PC-3 (cell line): ENCODE results near the gene CREBRF.

Experiments used
- EZH2 ChIP-seq: fragments of 300-600 bp; sonication (generic); IDR thresholded peaks from one replicate; pipeline ENCODE4 v1.6.1; 2017; ENCODE audit warnings: antibody characterized with exemption, mild to moderate bottlenecking, low read length; ENCODE audit not compliant: unreplicated experiment
- EZH2phosphoT487 ChIP-seq: fragments of 300-600 bp; sonication (generic); IDR thresholded peaks from 2 replicates; pipeline ENCODE4 v1.6.1; 2018; ENCODE audit warnings: mild to moderate bottlenecking, antibody characterized with exemption, low read length, borderline replicate concordance
- TF ChIP-seq, protein P1 (sequence below): fragments of 300-600 bp; sonication (generic); conservative IDR thresholded peaks from 2 replicates; pipeline ENCODE4 v1.5.1; 2017; ENCODE audit warnings: antibody characterized with exemption, low read depth, mild to moderate bottlenecking, low read length

DNA sequence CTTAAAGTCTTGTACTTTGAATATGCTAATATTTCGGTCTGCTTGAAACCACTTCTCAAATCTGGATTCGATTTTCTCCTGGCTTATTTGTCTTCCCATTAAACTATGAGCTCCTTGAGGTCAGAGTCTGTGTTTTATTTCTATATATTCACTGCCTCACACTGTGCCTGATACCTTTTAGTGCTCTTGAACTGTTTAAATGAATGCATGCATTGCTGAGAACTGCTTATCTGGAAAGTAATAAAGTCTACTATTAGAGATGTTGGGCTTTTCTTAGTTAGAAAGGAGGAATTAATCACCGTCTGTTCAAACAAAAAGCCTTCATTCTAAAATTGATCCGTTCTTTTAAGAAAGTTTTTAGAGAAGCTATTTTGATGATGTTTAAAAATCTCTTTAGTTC lies 6.0 kb downstream of the CREBRF start:
- TF ChIP-seq, protein P1, sequence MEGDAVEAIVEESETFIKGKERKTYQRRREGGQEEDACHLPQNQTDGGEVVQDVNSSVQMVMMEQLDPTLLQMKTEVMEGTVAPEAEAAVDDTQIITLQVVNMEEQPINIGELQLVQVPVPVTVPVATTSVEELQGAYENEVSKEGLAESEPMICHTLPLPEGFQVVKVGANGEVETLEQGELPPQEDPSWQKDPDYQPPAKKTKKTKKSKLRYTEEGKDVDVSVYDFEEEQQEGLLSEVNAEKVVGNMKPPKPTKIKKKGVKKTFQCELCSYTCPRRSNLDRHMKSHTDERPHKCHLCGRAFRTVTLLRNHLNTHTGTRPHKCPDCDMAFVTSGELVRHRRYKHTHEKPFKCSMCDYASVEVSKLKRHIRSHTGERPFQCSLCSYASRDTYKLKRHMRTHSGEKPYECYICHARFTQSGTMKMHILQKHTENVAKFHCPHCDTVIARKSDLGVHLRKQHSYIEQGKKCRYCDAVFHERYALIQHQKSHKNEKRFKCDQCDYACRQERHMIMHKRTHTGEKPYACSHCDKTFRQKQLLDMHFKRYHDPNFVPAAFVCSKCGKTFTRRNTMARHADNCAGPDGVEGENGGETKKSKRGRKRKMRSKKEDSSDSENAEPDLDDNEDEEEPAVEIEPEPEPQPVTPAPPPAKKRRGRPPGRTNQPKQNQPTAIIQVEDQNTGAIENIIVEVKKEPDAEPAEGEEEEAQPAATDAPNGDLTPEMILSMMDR: no peak
- TF ChIP-seq EZH2phosphoT487 (no peak), EZH2 (no peak)
